GM12878 (cell line): ENCODE data around the gene BACE1-AS. TPM values are rescaled to one million over a fixed set of nuclear protein-coding genes. Genes with fewer than 3 reads are reported as not detected.

Source experiments
- ATAC-seq: fragments of 200-7000 bp; cut with Tn5 transposase; 3 replicates; pipeline ENCODE4 v1.9.1; 2020; ENCODE audit warnings: mild to moderate bottlenecking, moderate library complexity
- BruUV-seq: library from RNA; stranded (reverse); fragments of 400-500 nt; replicated peaks from 2 replicates; lab custom pipeline; 2021; lab: Mats Ljungman, UMichigan
- CTCF ChIA-PET: fragments of 300-600 bp; sonication (Branson Sonifier 250); formaldehyde crosslinking; extraction: SDS; loops from one replicate; lab custom pipeline; 2021; ENCODE audit warnings: inconsistent platforms; lab: Yijun Ruan, JAX
- POLR2A ChIA-PET: fragments of 350-600 bp; formaldehyde crosslinking; extraction: SDS; loops from one replicate; lab custom pipeline; 2021; ENCODE audit warnings: inconsistent platforms; lab: Charles Lee
- RAD21 ChIA-PET: fragments of 300-600 bp; sonication (Branson Sonifier 250); formaldehyde crosslinking; loops from one replicate; lab custom pipeline; 2023; ENCODE audit warnings: antibody characterized with exemption; ENCODE audit not compliant: unreplicated experiment; lab: Charles Lee
- SMC1A ChIA-PET: fragments of 300-600 bp; sonication (Branson Sonifier 250); formaldehyde crosslinking; loops from one replicate; lab custom pipeline; 2023; ENCODE audit not compliant: unreplicated experiment, uncharacterized antibody; lab: Charles Lee
- DNase-seq: peaks from one replicate; pipeline ENCODE4 v3.0.0-alpha.2; 2011; ENCODE audit warnings: low read depth, low spot score
- FAIRE-seq: peaks from 3 replicates; lab custom pipeline; 2011; peaks lifted over from hg19 to GRCh38; lab: Jason Lieb, UNC
- H2AFZ ChIP-seq: 2 replicates; pipeline ENCODE4 v1.6.0; 2011; ENCODE audit warnings: low read depth, low read length, control low read depth; ENCODE audit not compliant: control insufficient read depth
- H3K27ac ChIP-seq: 2 replicates; pipeline ENCODE4 v1.5.1; 2011; ENCODE audit warnings: control low read depth; ENCODE audit not compliant: control insufficient read depth, insufficient read depth
- H3K27me3 ChIP-seq, 2 experiments: replicated peaks in 1 of 2; 2 replicates each; pipeline versions ENCODE4 v1.6.0 to v1.6.1; 2011; ENCODE audit warnings: low read length in 1 of 2; ENCODE audit not compliant: control insufficient read depth in 2 of 2, insufficient read depth in 2 of 2
- H3K36me3 ChIP-seq, 2 experiments: 2 replicates each; pipeline ENCODE4 v1.5.1; 2011; ENCODE audit warnings: low read length in 1 of 2; ENCODE audit not compliant: control insufficient read depth in 2 of 2, insufficient read depth in 2 of 2
- H3K4me1 ChIP-seq: 2 replicates; pipeline ENCODE4 v1.6.1; 2011; ENCODE audit warnings: mild to moderate bottlenecking, low read length, moderate library complexity, mixed read lengths; ENCODE audit not compliant: control insufficient read depth, insufficient read depth
- H3K4me2 ChIP-seq: 2 replicates; pipeline ENCODE4 v1.6.0; 2011; ENCODE audit warnings: control low read depth; ENCODE audit not compliant: control insufficient read depth, insufficient read depth
- H3K4me3 ChIP-seq: fragments of 200-600 bp; sonication (generic); 2 replicates; pipeline ENCODE4 v1.5.1; 2016
- H3K79me2 ChIP-seq: 2 replicates; pipeline ENCODE4 v1.6.0; 2011; ENCODE audit warnings: low read length; ENCODE audit not compliant: control insufficient read depth, insufficient read depth
- H3K9ac ChIP-seq: 2 replicates; pipeline ENCODE4 v1.8.0; 2011; ENCODE audit warnings: low read length, control low read depth, mixed read lengths; ENCODE audit not compliant: control insufficient read depth, insufficient read depth
- H3K9me3 ChIP-seq: replicated peaks from 3 replicates; pipeline ENCODE4 v1.5.1; 2011; ENCODE audit warnings: mild to moderate bottlenecking, low read length; ENCODE audit not compliant: control insufficient read depth, insufficient read depth
- H4K20me1 ChIP-seq: 2 replicates; pipeline ENCODE4 v1.6.0; 2011; ENCODE audit not compliant: control insufficient read depth, insufficient read depth
- ETV6 ChIP-seq, 2 experiments: fragments of 450-650 bp in 1 of 2; IDR thresholded peaks in 1 of 2; conservative IDR thresholded peaks in 1 of 2; 2 replicates each; pipeline ENCODE4 v1.6.1; 2014; ENCODE audit warnings: antibody characterized with exemption in 1 of 2, borderline replicate concordance in 1 of 2, low read depth in 1 of 2, mild to moderate bottlenecking in 1 of 2, moderate library complexity in 1 of 2
- GATAD2B ChIP-seq: fragments of 450-650 bp; conservative IDR thresholded peaks from 2 replicates; pipeline ENCODE4 v1.6.1; 2017; ENCODE audit warnings: low read depth, mild to moderate bottlenecking, moderate library complexity
- IRF4 ChIP-seq: IDR thresholded peaks from 2 replicates; pipeline ENCODE4 v1.6.1; 2011; ENCODE audit warnings: low read depth, low read length
- TARDBP ChIP-seq: IDR thresholded peaks from 2 replicates; pipeline ENCODE4 v1.6.1; 2016; ENCODE audit warnings: borderline replicate concordance
- ZZZ3 ChIP-seq: IDR thresholded peaks from 2 replicates; pipeline ENCODE4 v1.6.1; 2011; ENCODE audit warnings: low read depth; ENCODE audit not compliant: control insufficient read depth, insufficient read length
- WGBS: methylation state at CpG from one replicate; pipeline ENCODE4 v1.1.6; 2016; ENCODE audit warnings: low lambda C conversion rate; ENCODE audit not compliant: insufficient replicate concordance, insufficient coverage; ENCODE audit errors: missing lambda C conversion rate; 5-methylcytosine and 5-hydroxymethylcytosine counted together
- in situ Hi-C: fragments of 300-500 bp; cut with MboI; formaldehyde crosslinking; loops from 9 replicates; pipeline ENCODE4 v1.14.3; 2018; ENCODE audit warnings: mixed read lengths
- intact Hi-C: fragments of 100-400 bp; cut with micrococcal nuclease; formaldehyde crosslinking; loops from one replicate; pipeline ENCODE4 v1.14.2; 2022; ENCODE audit not compliant: unreplicated experiment
- polyA plus RNA-seq, 11 experiments: library from polyadenylated mRNA; depleted of rRNA in 4 of 11; unstranded in 6 of 11; stranded (reverse) in 5 of 11; fragments of >200 nt; fragmentation: Nextera tagmentation in 4 of 11; fragmentation: Illumina TruSeq in 1 of 11; extraction: Ambion mirVana in 4 of 11; extraction: Trizol in 1 of 11; gene quantifications; 1 replicate in 1 of 11; 2 replicates in 10 of 11; pipeline versions ENCODE4 v1.2.1 to v1.2.3, GENCODE V29; 2011 to 2016; ENCODE audit warnings: inconsistent platforms in 2 of 11, missing spikeins in 2 of 11, low read depth in 1 of 11
- total RNA-seq, 4 experiments: library from RNA; depleted of rRNA in 3 of 4; stranded (reverse); fragments of >200 nt in 3 of 4; fragmentation: Illumina TruSeq in 1 of 4; extraction: Trizol in 1 of 4; gene quantifications; 2 replicates each; pipeline versions ENCODE4 v1.2.1 to v1.2.3, GENCODE V29; 2013 to 2021
- TF ChIP-seq, protein P1 (sequence below): fragments of 450-650 bp; IDR thresholded peaks from 2 replicates; pipeline ENCODE4 v1.6.1; 2017; ENCODE audit warnings: mild to moderate bottlenecking
- TF ChIP-seq, protein P2 (sequence below): fragments of 150-350 bp; IDR thresholded peaks from 2 replicates; pipeline ENCODE4 v1.6.1; 2016; ENCODE audit warnings: low read depth, low read length

BACE1-AS gene
- total and polyA plus RNA-seq, 10 of the 15 experiments (the other 5 are each of a cell fraction or from before 2014, with no cell fraction given), result 2.0 to 6.7 (median 3.9) TPM

DNA sequence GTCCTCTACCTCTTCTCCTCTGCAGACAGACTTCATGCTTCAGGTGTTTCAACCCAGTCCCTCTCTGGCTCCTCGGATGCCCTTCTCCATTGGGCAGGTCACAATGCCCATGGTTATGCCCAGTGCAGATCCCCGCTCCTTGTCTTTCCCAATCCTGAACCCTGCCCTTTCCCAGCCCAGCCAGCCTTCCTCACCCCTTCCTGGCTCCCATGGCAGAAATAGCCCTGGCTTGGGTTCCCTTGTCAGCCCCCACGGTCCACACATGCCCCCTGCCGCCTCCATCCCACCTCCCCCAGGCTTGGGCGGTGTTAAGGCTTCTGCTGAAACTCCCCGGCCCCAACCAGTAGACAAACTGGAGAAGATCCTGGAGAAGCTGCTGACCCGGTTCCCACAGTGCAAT lies 9.3 kb upstream of the BACE1-AS start:
- ChIA-PET POLR2A (no interaction called here), RAD21 (no interaction called here), SMC1A (no interaction called here), CTCF (no interaction called here)
- Histone ChIP-seq H3K27ac (no peak overlapping the region), H3K36me3 (peaks cover 4 to 13% of the 10 kb centered on the region in 2 experiments; a peak in 3 of 4 replicates), H3K9me3 (no peaks in the 10 kb centered on the region), H2AFZ (no peak overlapping the region), H3K4me1 (no peaks in the 10 kb centered on the region), H4K20me1 (no peaks in the 10 kb centered on the region), H3K79me2 (no peaks in the 10 kb centered on the region), H3K9ac (no peak overlapping the region), H3K27me3 (no peaks in the 10 kb centered on the region), H3K4me2 (no peak overlapping the region), H3K4me3 (no peak overlapping the region)
- FAIRE-seq, result no peak
- WGBS, result 87% methylated on average over 7 of the region's 7 CpGs
- in situ Hi-C loops, result no loop called here
- ATAC-seq, result no peak
- no TSS peak for BruUV-seq
- DNase-seq, result no peak
- TF ChIP-seq, protein P1, sequence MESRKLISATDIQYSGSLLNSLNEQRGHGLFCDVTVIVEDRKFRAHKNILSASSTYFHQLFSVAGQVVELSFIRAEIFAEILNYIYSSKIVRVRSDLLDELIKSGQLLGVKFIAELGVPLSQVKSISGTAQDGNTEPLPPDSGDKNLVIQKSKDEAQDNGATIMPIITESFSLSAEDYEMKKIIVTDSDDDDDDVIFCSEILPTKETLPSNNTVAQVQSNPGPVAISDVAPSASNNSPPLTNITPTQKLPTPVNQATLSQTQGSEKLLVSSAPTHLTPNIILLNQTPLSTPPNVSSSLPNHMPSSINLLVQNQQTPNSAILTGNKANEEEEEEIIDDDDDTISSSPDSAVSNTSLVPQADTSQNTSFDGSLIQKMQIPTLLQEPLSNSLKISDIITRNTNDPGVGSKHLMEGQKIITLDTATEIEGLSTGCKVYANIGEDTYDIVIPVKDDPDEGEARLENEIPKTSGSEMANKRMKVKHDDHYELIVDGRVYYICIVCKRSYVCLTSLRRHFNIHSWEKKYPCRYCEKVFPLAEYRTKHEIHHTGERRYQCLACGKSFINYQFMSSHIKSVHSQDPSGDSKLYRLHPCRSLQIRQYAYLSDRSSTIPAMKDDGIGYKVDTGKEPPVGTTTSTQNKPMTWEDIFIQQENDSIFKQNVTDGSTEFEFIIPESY, result no peak
- TF ChIP-seq IRF4 (no peak), ETV6 (conservative IDR thresholded peaks at IDR 0.05 in 1 of 2, IDR thresholded peaks at IDR 0.05 in 1 of 2; ENCODE audit: borderline replicate concordance in 1 of 2, low read depth in 1 of 2) (no peak), ZZZ3 (no peak), GATAD2B (no peak), TARDBP (no peak)
- TF ChIP-seq, protein P2, sequence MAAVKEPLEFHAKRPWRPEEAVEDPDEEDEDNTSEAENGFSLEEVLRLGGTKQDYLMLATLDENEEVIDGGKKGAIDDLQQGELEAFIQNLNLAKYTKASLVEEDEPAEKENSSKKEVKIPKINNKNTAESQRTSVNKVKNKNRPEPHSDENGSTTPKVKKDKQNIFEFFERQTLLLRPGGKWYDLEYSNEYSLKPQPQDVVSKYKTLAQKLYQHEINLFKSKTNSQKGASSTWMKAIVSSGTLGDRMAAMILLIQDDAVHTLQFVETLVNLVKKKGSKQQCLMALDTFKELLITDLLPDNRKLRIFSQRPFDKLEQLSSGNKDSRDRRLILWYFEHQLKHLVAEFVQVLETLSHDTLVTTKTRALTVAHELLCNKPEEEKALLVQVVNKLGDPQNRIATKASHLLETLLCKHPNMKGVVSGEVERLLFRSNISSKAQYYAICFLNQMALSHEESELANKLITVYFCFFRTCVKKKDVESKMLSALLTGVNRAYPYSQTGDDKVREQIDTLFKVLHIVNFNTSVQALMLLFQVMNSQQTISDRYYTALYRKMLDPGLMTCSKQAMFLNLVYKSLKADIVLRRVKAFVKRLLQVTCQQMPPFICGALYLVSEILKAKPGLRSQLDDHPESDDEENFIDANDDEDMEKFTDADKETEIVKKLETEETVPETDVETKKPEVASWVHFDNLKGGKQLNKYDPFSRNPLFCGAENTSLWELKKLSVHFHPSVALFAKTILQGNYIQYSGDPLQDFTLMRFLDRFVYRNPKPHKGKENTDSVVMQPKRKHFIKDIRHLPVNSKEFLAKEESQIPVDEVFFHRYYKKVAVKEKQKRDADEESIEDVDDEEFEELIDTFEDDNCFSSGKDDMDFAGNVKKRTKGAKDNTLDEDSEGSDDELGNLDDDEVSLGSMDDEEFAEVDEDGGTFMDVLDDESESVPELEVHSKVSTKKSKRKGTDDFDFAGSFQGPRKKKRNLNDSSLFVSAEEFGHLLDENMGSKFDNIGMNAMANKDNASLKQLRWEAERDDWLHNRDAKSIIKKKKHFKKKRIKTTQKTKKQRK, result no peak
- intact Hi-C loops, result no loop called here
